GM18873 (cell line): ENCODE measurements around the gene KRTAP5-8.
"Not testable (repeated sequence)": the region's sequence is repeated elsewhere in the genome, so short reads cannot be mapped to it uniquely, and the experiment has no call there.

Source experiments
- ATAC-seq: cut with Tn5 transposase; IDR thresholded peaks from one replicate; pipeline ENCODE4 v1.9.1; 2021; ENCODE audit warnings: mild to moderate bottlenecking, moderate library complexity, moderate number of reproducible peaks; ENCODE audit not compliant: unreplicated experiment, low FRiP score

Gene KRTAP5-8

GRCh38 chr11:71505781-71506180 is 32.0 kb upstream of the KRTAP5-8 start:
- ATAC-seq = no peak

DNA sequence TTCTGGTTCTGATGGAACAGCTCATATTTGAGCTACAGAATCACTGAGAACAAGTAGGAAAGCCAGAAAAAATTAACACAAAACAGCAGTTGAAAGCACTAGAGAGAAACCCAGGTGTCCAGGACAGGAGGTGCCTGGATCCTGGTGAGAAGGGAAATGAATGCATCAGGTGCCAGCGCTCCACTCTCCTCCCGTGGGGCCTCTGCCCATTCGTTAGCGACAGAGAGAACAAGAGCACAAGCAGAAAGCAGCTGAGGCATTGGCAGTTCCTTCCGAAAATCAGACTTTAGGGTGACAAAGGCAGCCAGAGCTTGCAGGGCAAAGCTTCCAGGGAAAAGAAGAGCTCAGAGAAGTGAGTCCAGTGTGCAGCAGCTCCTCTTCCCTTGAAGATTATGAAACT is 30.7 kb upstream of the KRTAP5-8 start:
- no peak for ATAC-seq

GRCh38 chr11:71518506-71519471 is 19.0 kb upstream of the KRTAP5-8 start:
- ATAC-seq = no peak

GRCh38 chr11:71519546-71519945 is 18.3 kb upstream of the KRTAP5-8 start:
- no peak for ATAC-seq

DNA sequence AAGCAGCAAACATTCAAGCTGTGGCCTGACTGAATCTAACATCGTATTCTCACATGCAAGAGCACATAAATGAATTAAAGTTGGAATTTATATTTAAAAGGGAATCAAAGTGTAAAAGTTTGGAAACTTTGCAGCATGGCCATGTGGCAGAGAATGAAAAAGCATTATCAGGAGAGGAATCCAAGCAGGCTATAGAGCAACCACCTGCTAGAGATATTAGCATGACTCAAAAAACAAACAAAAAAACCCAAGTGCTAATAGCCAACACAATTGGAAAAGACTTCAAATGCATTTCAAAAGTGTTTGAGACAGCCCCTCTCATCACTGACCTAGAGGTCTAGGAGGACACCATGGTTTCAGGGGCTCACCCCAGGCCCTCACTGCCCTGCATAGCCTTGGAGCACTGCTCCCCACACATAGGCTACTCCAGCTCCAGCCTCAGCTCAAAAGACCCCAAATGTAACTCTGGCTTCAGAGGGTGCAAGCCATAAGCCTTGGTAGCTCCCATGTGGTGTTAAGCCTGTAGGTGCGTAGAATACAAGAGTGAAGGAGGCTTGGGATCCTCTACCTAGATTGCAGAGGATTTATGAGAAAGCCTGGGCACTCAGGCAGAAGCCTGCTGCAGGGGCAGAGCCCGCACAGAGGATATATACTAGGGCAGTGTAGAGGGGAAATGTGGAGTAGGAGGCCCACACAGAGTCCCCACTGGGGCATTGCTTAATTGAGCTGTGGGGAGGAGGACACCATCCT is 12.5 kb upstream of the KRTAP5-8 start:
- no peak for ATAC-seq

- no peak for ATAC-seq
Observed at GRCh38 chr11:71525938-71526495, 11.8 kb upstream of the KRTAP5-8 start.

DNA sequence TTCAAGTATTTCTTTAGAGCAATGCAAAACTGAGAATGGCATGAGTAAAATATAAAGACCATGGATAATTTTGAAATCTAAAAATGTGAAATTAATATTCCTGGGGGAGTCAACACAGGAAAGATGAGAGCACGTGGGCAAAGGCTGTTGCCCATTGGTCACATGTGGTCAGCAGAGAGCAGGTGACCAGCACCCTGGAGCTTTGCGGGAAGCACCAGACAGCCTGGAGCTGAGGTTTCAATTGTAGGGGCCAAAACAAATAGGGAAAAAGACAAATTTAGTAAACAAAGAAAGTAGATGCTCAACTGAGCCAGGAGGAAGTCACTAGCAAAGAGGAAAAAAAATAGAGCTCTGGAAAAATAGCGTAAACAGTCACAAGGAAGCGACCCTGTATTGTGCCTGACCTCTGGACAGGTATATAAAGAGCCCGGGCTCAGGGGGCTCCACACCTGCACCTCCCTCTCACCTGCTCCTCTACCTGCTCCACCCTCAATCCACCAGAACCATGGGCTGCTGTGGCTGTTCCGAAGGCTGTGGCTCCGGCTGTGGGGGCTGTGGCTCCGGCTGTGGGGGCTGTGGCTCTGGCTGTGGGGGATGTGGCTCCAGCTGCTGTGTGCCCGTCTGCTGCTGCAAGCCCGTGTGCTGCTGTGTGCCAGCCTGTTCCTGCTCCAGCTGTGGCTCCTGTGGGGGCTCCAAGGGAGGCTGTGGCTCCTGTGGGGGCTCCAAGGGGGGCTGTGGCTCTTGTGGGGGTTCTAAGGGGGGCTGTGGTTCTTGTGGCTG is 10.8 kb upstream of the KRTAP5-8 start, which contains the start of gene KRTAP5-7:
TSS of gene KRTAP5-7 (plus strand) at position 472 of the 780 bp plus-strand sequence. CDS start at position 506, 34 bp downstream.
- ATAC-seq = not testable (repeated sequence)

GRCh38 chr11:71527576-71528210 is 10.1 kb upstream of the KRTAP5-8 start:
- no peak for ATAC-seq

- ATAC-seq = no peak
Observed at GRCh38 chr11:71530602-71531001, 7.2 kb upstream of the KRTAP5-8 start.

GRCh38 chr11:71532036-71532610 is 5.7 kb upstream of the KRTAP5-8 start:
- ATAC-seq = no peak

DNA sequence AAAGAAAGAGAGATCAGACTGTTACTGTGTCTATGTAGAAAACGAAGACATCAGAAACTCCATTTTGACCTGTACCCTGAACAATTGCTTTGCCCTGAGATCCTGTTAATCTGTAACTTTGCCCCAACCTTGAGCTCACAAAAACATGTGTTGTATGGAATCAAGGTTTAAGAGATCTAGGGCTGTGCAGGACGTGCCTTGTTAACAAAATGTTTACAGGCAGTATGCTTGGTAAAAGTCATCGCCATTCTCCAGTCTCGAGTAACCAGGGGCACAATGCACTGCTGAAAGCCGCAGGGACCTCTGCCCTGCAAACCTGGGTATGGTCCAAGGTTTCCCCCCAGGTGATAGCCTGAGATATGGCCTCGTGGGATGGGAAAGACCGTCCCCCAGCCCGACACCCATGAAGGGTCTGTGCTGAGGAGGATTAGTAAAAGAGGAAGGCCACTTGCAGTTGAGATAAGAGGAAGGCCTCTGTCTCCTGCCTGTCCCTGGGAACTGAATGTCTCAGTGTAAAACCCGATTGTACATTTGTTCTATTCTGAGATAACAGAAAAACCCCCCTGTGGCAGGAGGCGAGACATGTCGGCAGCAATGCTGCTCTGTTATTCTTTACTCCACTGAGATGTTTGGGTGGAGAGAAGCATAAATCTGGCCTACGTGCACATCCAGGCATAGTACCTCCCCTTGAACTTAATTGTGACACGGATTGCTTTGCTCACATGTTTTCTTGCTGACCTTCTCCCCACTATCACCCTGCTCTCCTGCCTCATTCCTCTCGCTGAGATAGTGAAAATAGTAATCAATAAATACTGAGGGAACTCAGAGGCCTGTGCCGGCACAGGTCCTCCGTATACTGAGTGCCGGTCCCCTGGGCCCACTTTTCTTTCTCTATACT is 2.9 kb upstream of the KRTAP5-8 start:
- not testable (repeated sequence) for ATAC-seq

DNA sequence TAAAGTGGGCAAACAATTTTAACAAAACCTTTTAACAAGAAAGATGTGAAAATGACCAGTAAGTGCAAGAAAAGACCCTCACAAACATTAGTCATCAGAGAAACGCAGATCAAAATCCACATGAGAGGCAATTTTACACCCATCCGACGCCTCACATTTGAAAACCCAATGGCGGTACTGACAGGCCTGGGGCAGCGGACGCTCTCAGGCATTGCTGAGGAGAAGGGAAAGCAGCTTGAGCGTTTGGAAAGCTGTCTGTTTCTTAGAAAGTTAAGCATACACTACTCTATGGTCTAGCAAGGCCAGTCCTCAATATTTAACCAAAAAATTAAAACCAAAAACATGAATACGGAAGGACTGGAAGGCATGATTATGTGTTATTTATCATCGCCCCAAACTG is 2.0 kb upstream of the KRTAP5-8 start:
- ATAC-seq = no peak

GRCh38 chr11:71537537-71537936 is 288 bp upstream of the KRTAP5-8 start:
- no peak for ATAC-seq

DNA sequence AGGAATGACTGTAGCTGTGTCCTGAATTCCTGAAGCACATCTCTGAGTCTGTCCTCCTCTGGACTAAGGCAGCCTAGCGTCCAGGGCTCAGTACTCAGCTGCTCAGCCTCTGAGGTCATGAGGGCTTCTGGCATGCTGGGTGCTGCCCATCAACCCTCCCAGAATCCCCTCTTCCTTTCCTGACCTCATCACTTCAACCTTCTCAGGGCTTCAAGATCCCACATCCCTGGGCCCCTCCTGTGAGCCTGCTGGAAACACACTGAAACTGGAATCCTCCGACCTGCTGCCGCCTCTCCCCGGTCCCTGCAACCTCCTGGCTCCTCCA is 803 bp downstream of the KRTAP5-8 start:
- no peak for ATAC-seq

- no peak for ATAC-seq
Observed at GRCh38 chr11:71539017-71539416, 1.2 kb downstream of the KRTAP5-8 start.

- not testable (repeated sequence) for ATAC-seq
Observed at GRCh38 chr11:71539971-71540370, 2.1 kb downstream of the KRTAP5-8 start.

DNA sequence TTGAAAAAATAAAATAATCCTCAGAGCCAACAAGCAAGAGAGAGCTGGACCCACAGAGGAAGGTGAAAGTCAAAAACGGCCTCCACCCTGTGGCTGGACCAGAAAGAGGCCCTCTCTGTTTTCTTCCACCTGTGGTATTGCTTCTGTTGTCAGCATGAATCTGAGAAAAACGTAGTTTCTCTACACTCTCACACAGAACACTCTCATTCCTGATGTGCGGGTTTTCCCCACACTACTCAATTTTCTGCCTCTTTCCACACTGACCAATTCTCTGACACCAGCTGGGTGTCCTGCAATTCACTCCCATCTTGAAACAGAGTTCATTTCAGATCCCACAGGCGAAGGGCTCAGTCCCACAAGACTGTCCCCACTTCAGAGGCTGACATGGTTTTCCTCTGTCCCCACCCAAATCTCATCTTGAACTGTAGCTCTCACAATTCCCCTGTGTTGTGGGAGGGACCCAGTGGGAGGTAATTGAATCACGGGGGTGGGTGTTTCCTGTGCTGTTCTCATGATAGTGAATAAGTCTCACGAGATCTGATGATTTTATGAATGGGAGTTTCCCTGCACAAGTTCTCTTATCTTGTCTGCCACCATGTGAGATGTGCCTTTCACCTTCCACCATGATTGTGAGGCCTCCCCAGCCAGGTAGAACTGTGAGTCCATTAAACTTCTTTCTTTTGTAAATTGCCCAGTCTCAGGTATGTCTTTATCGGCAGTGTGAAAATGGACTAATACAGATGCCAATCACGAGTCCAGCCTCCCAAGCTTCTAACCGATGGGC is 2.9 kb downstream of the KRTAP5-8 start:
- ATAC-seq = not testable (repeated sequence)

DNA sequence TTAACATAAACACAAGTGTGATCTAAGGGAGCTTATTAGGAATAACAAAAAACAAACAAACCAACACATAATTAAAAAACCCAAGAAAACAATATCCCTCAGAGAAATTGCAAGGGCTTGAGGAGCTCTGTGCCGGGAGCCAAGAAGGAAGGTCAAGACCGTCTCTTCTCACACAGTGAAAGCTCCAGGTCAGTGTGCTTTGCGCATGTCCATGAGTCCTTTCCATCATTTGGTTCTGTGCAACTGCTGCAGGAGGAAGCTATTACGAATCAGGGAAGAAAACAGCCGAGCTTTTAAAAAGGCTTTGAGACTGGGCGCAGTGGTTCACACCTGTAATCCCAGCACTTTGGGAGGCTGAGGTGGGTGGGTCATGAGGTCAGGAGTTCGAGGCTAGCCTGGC is 4.6 kb downstream of the KRTAP5-8 start:
- ATAC-seq = no peak
